ENCODE data around the gene PHF19.

- TF ChIP-seq CTCF (conservative IDR thresholded peaks at IDR 0.05; ENCODE audit: low read depth in 2 of 2) (no peak), EZH2 (IDR thresholded peaks at IDR 0.05; ENCODE audit: low read depth, unreplicated experiment) (no peak), ZNF331 (CRISPR knock-in tag; IDR thresholded peaks at IDR 0.05; ENCODE audit: low read depth) (no peak), POLR2AphosphoS5 (IDR thresholded peaks at IDR 0.05; ENCODE audit: low read depth) (no peak), JUNB (IDR thresholded peaks at IDR 0.05; ENCODE audit: unreplicated experiment) (no peak), EZH2phosphoT487 (IDR thresholded peaks at IDR 0.05; ENCODE audit: unreplicated experiment) (no peak), CREB1 (CRISPR knock-in tag; IDR thresholded peaks at IDR 0.05; ENCODE audit: low read depth) (no peak), ETS1 (IDR thresholded peaks at IDR 0.05) (no peak), NANOG (IDR thresholded peaks at IDR 0.05; ENCODE audit: borderline replicate concordance) (no peak), ZNF114 (CRISPR knock-in tag; IDR thresholded peaks at IDR 0.05) (no peak), STAT1 (IDR thresholded peaks at IDR 0.05; ENCODE audit: unreplicated experiment) (no peak), ZNF462 (CRISPR knock-in tag; IDR thresholded peaks at IDR 0.05) (no peak)
- TF ChIP-seq, protein P1, sequence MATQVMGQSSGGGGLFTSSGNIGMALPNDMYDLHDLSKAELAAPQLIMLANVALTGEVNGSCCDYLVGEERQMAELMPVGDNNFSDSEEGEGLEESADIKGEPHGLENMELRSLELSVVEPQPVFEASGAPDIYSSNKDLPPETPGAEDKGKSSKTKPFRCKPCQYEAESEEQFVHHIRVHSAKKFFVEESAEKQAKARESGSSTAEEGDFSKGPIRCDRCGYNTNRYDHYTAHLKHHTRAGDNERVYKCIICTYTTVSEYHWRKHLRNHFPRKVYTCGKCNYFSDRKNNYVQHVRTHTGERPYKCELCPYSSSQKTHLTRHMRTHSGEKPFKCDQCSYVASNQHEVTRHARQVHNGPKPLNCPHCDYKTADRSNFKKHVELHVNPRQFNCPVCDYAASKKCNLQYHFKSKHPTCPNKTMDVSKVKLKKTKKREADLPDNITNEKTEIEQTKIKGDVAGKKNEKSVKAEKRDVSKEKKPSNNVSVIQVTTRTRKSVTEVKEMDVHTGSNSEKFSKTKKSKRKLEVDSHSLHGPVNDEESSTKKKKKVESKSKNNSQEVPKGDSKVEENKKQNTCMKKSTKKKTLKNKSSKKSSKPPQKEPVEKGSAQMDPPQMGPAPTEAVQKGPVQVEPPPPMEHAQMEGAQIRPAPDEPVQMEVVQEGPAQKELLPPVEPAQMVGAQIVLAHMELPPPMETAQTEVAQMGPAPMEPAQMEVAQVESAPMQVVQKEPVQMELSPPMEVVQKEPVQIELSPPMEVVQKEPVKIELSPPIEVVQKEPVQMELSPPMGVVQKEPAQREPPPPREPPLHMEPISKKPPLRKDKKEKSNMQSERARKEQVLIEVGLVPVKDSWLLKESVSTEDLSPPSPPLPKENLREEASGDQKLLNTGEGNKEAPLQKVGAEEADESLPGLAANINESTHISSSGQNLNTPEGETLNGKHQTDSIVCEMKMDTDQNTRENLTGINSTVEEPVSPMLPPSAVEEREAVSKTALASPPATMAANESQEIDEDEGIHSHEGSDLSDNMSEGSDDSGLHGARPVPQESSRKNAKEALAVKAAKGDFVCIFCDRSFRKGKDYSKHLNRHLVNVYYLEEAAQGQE (IDR thresholded peaks at IDR 0.05; ENCODE audit: unreplicated experiment) = no peak
Measured at GRCh38 chr9:120829650-120830049, 47.3 kb downstream of the PHF19 start.

Measured in GM23338 (cell line).